GM10266 (cell line): Measurements from ENCODE around the gene CDC42EP3.

Experiments
- DNase-seq: peaks from one replicate; pipeline ENCODE4 v3.0.0; 2012; ENCODE audit errors: extremely low spot score
- CTCF ChIP-seq: IDR thresholded peaks from 2 replicates; pipeline ENCODE4 v1.5.1; 2012; ENCODE audit warnings: mild to moderate bottlenecking, low read depth; ENCODE audit not compliant: control insufficient read depth, insufficient read depth; ENCODE audit errors: missing control alignments

Gene CDC42EP3

DNA sequence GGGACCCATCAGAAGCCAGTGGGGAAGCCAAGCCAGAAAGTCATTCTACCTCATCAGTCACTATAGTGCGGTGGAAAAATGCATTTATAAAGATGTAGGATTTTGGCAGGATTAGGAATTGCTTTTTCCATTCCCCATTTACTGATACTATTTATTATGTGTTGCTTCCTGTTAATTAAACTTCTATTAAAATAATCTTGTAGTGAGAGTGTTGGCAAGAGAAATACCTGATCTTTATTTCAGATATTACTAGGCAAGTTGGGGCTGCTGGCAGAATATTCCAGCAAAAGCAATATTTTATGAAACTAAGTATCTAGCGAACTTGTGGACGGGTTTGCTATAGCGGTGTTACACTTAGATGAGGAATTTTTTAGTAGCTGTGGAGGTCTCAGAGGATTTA lies 23.9 kb upstream of the CDC42EP3 start:
- TF ChIP-seq CTCF, result no peak
- DNase-seq, result no peak

DNA sequence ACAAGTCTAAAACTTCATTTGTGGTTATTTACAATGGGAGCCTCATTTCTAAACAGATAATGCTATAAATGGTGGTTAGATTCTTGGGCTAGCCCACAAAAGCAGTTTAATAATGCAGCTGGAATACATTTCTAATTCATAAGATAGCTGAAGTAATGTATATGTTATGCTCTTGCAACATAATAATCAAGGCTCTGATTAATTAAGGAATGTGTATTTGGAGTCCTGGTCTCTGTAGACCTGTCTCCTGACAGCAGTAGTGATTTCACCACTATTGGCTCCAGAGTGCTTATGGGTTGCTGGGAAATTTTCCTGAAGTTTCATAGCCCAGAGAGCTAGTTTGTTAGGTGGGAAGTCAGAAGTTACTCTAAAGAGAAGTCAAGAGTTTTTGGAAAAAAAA lies 21.3 kb upstream of the CDC42EP3 start:
- no peak for DNase-seq

GRCh38 chr2:37689751-37690150 lies 18.3 kb upstream of the CDC42EP3 start:
- no peak for TF ChIP-seq CTCF
- no peak for DNase-seq

More for the DNA sequence above, 21.3 kb upstream of the CDC42EP3 start:
- no peak for TF ChIP-seq CTCF

DNA sequence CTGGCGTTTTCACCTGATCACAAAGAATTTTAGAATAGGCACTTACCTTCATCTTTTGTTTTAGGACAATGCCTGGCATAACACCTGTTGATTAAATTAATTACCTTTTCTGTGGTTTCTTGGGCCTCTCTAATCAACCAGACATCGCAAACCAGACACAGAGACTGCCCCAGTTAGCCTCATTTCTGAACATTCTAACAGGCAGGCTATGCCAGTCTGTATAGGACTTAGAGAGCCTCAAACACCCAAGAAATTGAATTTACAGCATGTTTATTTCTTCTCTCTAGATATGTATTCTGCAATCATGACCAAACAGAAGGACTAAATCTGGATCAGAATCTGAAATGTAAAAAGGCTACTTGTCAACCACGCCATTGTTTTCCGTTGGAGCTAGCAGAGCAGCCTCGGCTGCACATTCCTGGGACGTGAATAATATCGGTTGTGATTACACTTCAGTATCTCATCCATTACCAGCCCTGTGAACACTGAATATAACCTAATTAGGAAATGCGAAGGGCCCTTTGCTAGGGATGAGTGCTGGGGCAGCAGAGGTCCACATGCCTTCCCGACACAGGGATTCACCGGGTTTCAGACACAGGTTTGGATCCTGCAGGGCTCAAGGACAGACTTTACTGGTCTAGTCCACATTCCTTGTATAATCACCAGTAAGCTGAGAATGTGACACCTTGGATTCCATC lies 17.5 kb upstream of the CDC42EP3 start:
- DNase-seq, result no peak

DNA sequence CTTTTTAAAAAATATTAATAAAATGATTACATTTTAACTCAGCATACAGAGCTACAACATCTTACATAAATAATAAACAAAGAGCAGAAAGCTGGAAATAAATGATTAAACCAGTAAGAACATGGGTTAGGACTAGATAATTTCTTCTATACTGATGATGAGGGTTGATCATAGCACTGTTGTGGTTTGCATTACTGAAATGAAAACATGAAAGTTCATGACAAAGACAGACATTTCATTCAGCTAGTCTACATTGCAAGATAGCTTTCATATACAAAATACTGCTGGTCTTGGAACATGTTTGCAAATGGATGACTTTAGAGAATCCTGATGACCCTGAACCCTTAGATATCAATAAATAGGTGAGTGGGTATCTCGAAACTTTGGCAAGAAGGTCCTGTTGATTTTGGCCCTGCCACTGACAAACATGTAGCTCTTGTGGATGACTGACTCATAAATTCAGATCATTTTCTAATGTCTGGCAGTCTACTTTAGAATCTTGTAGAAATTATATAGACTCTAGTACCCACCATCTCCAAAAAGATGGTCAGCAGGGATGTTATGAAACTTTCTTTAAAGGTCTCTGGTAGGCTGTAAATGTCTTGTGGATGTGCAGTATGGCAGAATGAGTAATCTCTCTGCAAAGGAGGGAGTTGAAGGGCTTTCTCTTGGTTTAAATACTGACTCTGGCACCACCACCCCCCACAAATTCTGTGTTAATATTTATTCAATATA lies 15.5 kb upstream of the CDC42EP3 start:
- no peak for TF ChIP-seq CTCF
- no peak for DNase-seq

More for the DNA sequence above, 17.5 kb upstream of the CDC42EP3 start:
- TF ChIP-seq CTCF, result no peak

GRCh38 chr2:37684809-37685208 lies 13.4 kb upstream of the CDC42EP3 start:
- no peak for TF ChIP-seq CTCF
- no peak for DNase-seq
